HepG2 (cell line): ENCODE data around the gene FXYD5. TPM values are rescaled to one million over a fixed set of nuclear protein-coding genes. Genes with fewer than 3 reads are reported as not detected.

Experiments
- ATAC-seq: fragments of 200-7000 bp; cut with Tn5 transposase; 3 replicates; pipeline ENCODE4 v1.9.1; 2020; ENCODE audit warnings: mild to moderate bottlenecking, moderate library complexity
- BruUV-seq: library from RNA; stranded (reverse); fragments of 400-500 nt; replicated peaks from 2 replicates; lab custom pipeline; 2021; lab: Mats Ljungman, UMichigan
- CTCF ChIA-PET: fragments of 300-600 bp; formaldehyde crosslinking; extraction: SDS; loops from one replicate; lab custom pipeline; 2021; ENCODE audit warnings: low total read pairs, inconsistent platforms, low intra/inter-chr PET ratio; lab: Yijun Ruan, JAX
- POLR2A ChIA-PET: fragments of 350-600 bp; sonication (Branson Sonifier 250); formaldehyde crosslinking; loops from one replicate; lab custom pipeline; 2020; ENCODE audit warnings: antibody characterized with exemption, inconsistent platforms; lab: Yijun Ruan, JAX
- DNase-seq: peaks from one replicate; pipeline ENCODE4 v3.0.0-alpha.2; 2015; ENCODE audit warnings: low spot score
- FAIRE-seq: peaks from 3 replicates; lab custom pipeline; 2011; peaks lifted over from hg19 to GRCh38; lab: Jason Lieb, UNC
- H2AFZ ChIP-seq: one replicate; pipeline ENCODE4 v1.6.1; 2011; ENCODE audit warnings: low read length, inconsistent platforms
- H3K27ac ChIP-seq: fragments of 300-600 bp; 3 replicates; pipeline ENCODE4 v1.8.0; 2011; ENCODE audit warnings: mixed run types, mild to moderate bottlenecking, mixed read lengths, low read length, inconsistent platforms; ENCODE audit not compliant: insufficient read depth; ENCODE audit errors: extremely low read length
- H3K27me3 ChIP-seq, 2 experiments: fragments of 200-600 bp in 1 of 2; 2 replicates in 1 of 2; 3 replicates in 1 of 2; pipeline versions ENCODE4 v1.6.0 to v1.8.0; 2011; ENCODE audit warnings: low read length in 2 of 2, mild to moderate bottlenecking in 2 of 2, moderate library complexity in 2 of 2, inconsistent platforms in 1 of 2; ENCODE audit not compliant: insufficient read depth in 2 of 2, control insufficient read depth in 1 of 2
- H3K36me3 ChIP-seq, 2 experiments: fragments of 200-600 bp in 1 of 2; replicated peaks in 1 of 2; 2 replicates in 1 of 2; 3 replicates in 1 of 2; pipeline versions ENCODE4 v1.5.1 to v1.8.0; 2011; ENCODE audit warnings: low read length in 2 of 2, inconsistent platforms in 1 of 2; ENCODE audit not compliant: insufficient read depth in 2 of 2, control insufficient read depth in 1 of 2
- H3K4me1 ChIP-seq: 2 replicates; pipeline ENCODE4 v1.5.1; 2012; ENCODE audit warnings: low read length, inconsistent platforms; ENCODE audit not compliant: insufficient read depth
- H3K4me2 ChIP-seq: 2 replicates; pipeline ENCODE4 v1.6.0; 2011; ENCODE audit warnings: low read depth, low read length, inconsistent platforms
- H3K4me3 ChIP-seq, 3 experiments: fragments of 200-600 bp in 1 of 3; sonication (generic), shearing (Covaris generic) in 1 of 3; replicated peaks in 1 of 3; 2 replicates each; pipeline ENCODE4 v1.5.1; 2011 to 2016; ENCODE audit warnings: low read length in 3 of 3, inconsistent platforms in 2 of 3, low read depth in 2 of 3, mild to moderate bottlenecking in 2 of 3, control low read depth in 1 of 3, mixed read lengths in 1 of 3; ENCODE audit not compliant: insufficient read depth in 1 of 3
- H3K79me2 ChIP-seq: one replicate; pipeline ENCODE4 v1.6.1; 2011; ENCODE audit warnings: low read length, inconsistent platforms; ENCODE audit not compliant: insufficient read depth
- H3K9ac ChIP-seq: 2 replicates; pipeline ENCODE4 v1.6.0; 2011; ENCODE audit warnings: mild to moderate bottlenecking, low read depth, low read length, inconsistent platforms; ENCODE audit not compliant: insufficient read depth
- H3K9me3 ChIP-seq: 2 replicates; pipeline ENCODE4 v1.5.1; 2012; ENCODE audit warnings: mild to moderate bottlenecking, low read length
- H4K20me1 ChIP-seq: 2 replicates; pipeline ENCODE4 v1.6.0; 2011; ENCODE audit warnings: inconsistent platforms, mild to moderate bottlenecking, low read length, moderate library complexity; ENCODE audit not compliant: insufficient read depth
- ZFP1 ChIP-seq: IDR thresholded peaks from 2 replicates; pipeline ENCODE4 v1.6.1; 2016
- WGBS: methylation state at CpG from one replicate; pipeline ENCODE4 v1.1.6; 2017; ENCODE audit warnings: low lambda C conversion rate; 5-methylcytosine and 5-hydroxymethylcytosine counted together
- in situ Hi-C: cut with HindIII; loops from 2 replicates; pipeline ENCODE4 v1.10.0; 2017; ENCODE audit warnings: low pct_unique_long_range_greater_than_20kb; ENCODE audit not compliant: extremely low pct_ligation_motif_present
- intact Hi-C: fragments of 100-400 bp; cut with micrococcal nuclease; formaldehyde crosslinking; loops from one replicate; pipeline ENCODE4 v1.10.0; 2022; ENCODE audit not compliant: unreplicated experiment
- polyA plus RNA-seq, 8 experiments: library from polyadenylated mRNA; depleted of rRNA in 3 of 8; stranded (reverse) in 7 of 8; unstranded in 1 of 8; fragments of >200 nt; fragmentation: Illumina TruSeq in 4 of 8; extraction: Trizol in 4 of 8; gene quantifications; 2 replicates each; pipeline versions ENCODE4 v1.2.1 to v1.2.3, GENCODE V29; 2011 to 2016; ENCODE audit warnings: low read depth in 4 of 8, missing spikeins in 1 of 8, mixed read lengths in 1 of 8; ENCODE audit not compliant: insufficient read depth in 1 of 8
- total RNA-seq, 5 experiments: library from RNA; depleted of rRNA; stranded (reverse); fragments of >200 nt; fragmentation: Illumina TruSeq; extraction: Trizol; gene quantifications; 2 replicates each; pipeline ENCODE4 v1.2.3, GENCODE V29; 2016; ENCODE audit warnings: low read depth in 1 of 5
- TF ChIP-seq, protein P1 (sequence below): sonication (generic); formaldehyde crosslinking; IDR thresholded peaks from 2 replicates; pipeline ENCODE4 v1.5.1; 2020; ENCODE audit warnings: mild to moderate bottlenecking, missing genetic modification reagents, moderate library complexity

Gene FXYD5
- total and polyA plus RNA-seq, 2 of the 13 experiments (the other 11 are each of a cell fraction or from before 2014, with no cell fraction given): 0.65 TPM; not detected in 1

DNA sequence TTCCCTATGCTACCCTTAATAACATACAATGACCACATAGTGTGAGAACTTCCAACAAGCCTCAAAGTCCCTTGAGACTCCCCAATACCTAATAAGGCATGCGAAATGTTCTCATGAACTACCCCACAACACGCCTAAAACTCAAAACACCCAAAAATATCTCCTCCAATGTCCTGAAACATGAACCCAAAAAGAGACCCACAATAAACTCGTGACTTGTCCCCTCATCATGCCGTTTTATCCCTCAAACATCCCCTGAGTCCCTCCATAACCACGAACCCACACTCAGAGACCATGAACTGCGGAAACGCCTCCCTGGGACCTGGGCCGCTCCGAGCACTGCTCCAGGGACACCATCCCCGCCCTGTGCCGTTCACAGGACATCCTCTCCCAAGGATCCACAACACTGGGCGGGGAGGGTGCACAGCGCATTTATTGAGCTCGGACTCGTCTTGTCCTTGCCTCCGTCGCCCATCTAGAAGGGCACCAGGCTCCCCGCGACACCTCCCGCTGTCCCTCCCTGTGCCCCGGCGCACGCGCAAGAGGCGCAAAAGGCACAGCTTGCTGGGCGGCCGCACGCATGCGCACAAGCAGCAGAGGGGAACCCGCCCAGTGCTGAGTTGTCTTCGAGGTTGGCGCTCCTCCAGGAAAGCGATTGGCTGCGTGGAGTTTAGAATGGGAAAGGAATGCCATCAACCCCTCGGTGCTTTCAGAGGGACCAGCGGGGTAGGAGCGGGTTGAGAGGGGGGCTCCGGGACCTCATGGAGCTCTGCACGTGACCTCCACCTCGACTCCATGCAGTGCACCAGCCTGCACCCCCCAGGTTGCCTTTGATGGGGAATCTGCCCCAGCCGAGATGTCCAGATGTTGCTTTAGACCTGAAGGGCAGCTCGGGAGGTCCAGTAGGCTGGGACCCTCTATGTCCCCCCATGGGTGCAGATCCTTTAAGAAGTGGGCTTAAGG is 30.2 kb upstream of the FXYD5 start:
- Histone ChIP-seq H4K20me1 (no peaks in the 10 kb centered on the region), H3K36me3 (no peaks in the 10 kb centered on the region), H3K79me2 (no peaks in the 10 kb centered on the region), H3K4me1 (peaks cover 88% of the 10 kb centered on the region), H3K27ac (no peak overlapping the region), H3K9me3 (no peaks in the 10 kb centered on the region), H3K9ac (no peak overlapping the region), H3K4me3 (no peak overlapping the region), H2AFZ (no peak overlapping the region), H3K27me3 (no peaks in the 10 kb centered on the region), H3K4me2 (no peak overlapping the region)
- no peak for DNase-seq
- POLR2A ChIA-PET: no interaction called here
- TF ChIP-seq ZFP1 (CRISPR knock-in tag): no peak
- TF ChIP-seq, protein P1, sequence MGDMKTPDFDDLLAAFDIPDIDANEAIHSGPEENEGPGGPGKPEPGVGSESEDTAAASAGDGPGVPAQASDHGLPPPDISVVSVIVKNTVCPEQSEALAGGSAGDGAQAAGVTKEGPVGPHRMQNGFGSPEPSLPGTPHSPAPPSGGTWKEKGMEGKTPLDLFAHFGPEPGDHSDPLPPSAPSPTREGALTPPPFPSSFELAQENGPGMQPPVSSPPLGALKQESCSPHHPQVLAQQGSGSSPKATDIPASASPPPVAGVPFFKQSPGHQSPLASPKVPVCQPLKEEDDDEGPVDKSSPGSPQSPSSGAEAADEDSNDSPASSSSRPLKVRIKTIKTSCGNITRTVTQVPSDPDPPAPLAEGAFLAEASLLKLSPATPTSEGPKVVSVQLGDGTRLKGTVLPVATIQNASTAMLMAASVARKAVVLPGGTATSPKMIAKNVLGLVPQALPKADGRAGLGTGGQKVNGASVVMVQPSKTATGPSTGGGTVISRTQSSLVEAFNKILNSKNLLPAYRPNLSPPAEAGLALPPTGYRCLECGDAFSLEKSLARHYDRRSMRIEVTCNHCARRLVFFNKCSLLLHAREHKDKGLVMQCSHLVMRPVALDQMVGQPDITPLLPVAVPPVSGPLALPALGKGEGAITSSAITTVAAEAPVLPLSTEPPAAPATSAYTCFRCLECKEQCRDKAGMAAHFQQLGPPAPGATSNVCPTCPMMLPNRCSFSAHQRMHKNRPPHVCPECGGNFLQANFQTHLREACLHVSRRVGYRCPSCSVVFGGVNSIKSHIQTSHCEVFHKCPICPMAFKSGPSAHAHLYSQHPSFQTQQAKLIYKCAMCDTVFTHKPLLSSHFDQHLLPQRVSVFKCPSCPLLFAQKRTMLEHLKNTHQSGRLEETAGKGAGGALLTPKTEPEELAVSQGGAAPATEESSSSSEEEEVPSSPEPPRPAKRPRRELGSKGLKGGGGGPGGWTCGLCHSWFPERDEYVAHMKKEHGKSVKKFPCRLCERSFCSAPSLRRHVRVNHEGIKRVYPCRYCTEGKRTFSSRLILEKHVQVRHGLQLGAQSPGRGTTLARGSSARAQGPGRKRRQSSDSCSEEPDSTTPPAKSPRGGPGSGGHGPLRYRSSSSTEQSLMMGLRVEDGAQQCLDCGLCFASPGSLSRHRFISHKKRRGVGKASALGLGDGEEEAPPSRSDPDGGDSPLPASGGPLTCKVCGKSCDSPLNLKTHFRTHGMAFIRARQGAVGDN (CRISPR knock-in tag): peak; percentile 10; the same call in 1 of the 2 replicates
- intact Hi-C loops: no loop called here
- no peak for ATAC-seq
- WGBS: 96% methylated on average over 42 of the region's 42 CpGs
- in situ Hi-C loops: no loop called here
- BruUV-seq: no TSS peak
- CTCF ChIA-PET: no interaction called here
- FAIRE-seq: no peak
